NK-92 (cell line): ENCODE measurements around the gene WDR44.
"Not testable (repeated sequence)": the region's sequence is repeated elsewhere in the genome, so short reads cannot be mapped to it uniquely, and the experiment has no call there.

Experiments
- DNase-seq: peaks from one replicate; lab custom pipeline; 2025; ENCODE audit not compliant: unreplicated experiment; lab: John Stamatoyannopoulos, UW

Gene WDR44

DNA sequence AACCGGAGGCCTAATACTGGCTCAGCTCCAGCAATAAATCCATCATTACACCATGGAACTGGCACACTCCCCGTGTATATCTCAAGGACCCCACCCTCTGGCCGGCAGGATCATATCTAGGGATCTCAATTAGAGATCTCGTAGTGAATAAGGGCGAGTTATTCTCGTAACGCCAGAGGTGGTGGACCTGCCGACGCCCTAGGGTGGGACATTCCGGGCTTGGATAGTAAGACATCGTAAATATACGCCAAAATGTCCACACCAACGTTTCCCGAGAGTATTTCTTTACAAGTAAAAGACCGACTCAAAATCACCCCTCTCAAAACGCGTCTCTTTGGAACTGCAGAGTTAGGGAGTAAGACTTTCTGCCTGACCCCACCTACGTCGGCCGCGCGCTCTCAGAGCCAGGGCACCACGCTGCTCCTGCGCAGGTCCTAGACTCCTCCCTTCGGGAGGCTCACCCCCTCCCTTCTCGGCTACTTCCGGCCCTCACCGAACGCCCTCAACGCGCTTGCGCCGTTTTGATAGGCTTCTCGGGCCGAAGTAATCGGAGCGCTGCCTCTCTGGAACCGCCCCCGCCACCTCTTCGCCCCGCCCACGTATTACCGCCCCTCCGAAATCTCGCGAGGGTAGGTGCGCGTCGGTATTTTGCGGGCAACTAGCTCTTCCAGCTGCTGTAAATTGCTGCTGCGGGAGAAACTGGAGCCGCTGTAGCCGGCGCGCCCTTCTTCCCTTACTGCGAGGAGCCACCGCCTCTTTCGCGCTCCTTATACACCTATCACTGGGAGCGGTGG is at the start of gene WDR44:
TSS of gene WDR44 (plus strand) at position 643 of the 794 bp plus-strand sequence. CDS start 398 bp downstream, outside the sequence.
- DNase-seq = peak; percentile 57

DNA sequence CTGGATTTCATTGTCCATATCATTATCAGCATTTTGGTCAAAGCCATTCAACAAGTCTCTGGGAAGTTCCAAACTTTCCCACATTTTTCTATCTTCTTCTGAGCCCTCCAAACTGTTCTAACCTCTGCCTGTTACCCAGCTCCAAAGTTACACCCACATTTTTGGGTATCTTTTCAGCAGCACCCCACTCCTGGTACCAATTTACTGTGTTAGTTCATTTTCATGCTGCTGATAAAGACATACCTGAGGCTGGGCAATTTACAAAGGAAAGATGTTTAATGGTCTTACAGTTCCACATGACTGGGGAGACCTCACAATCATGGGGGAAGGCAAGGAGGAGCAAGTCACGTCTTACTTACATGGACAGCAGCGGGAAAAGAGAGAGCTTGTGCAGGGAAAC is 40.1 kb upstream of the WDR44 start:
- not testable (repeated sequence) for DNase-seq

GRCh38 chrX:118315529-118315928 is 30.4 kb upstream of the WDR44 start:
- no peak for DNase-seq

DNA sequence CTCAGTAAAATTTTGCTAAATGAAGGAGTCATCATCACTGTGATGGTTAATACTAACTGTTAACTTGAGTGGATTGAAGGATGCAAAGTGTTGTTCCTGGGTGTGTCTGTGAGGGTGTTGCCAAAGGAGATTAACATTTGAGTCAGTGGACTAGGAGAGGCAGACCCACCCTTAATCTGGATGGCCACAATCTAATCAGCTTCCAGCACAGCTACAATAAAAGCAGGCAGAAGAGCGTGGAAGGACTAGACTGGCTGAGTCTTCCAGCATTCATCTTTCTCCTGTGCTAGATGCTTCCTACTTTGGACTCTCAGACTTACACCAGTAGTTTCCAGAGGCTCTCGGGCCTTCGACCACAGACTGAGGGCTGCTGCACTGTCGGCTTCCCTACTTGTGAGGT is 21.3 kb upstream of the WDR44 start:
- DNase-seq = no peak

GRCh38 chrX:118325453-118325852 is 20.5 kb upstream of the WDR44 start:
- DNase-seq = no peak

- DNase-seq = no peak
Measured at GRCh38 chrX:118329175-118329574, 16.7 kb upstream of the WDR44 start.

GRCh38 chrX:118337687-118338086 is 8.2 kb upstream of the WDR44 start:
- no peak for DNase-seq

DNA sequence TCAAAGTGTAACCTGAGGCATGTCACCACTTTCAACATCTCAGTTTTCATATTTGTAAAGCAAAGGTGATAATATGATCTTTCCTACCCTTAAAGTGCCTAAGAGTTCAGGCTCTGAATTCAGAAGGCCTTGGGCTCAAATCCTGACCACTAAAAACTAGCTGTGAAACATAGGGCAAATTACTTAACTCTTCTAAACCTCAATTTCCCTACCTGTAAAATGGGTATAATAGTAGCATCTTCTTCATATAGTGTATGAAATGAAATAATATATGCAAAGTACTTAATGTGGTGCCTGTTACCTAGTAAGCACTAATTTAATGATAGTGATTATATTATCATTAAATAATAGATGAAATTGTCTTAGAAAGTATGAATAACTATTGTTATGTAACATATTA is 7.0 kb upstream of the WDR44 start:
- DNase-seq = no peak

- DNase-seq = no peak
Measured at GRCh38 chrX:118345045-118345463, 852 bp upstream of the WDR44 start.

DNA sequence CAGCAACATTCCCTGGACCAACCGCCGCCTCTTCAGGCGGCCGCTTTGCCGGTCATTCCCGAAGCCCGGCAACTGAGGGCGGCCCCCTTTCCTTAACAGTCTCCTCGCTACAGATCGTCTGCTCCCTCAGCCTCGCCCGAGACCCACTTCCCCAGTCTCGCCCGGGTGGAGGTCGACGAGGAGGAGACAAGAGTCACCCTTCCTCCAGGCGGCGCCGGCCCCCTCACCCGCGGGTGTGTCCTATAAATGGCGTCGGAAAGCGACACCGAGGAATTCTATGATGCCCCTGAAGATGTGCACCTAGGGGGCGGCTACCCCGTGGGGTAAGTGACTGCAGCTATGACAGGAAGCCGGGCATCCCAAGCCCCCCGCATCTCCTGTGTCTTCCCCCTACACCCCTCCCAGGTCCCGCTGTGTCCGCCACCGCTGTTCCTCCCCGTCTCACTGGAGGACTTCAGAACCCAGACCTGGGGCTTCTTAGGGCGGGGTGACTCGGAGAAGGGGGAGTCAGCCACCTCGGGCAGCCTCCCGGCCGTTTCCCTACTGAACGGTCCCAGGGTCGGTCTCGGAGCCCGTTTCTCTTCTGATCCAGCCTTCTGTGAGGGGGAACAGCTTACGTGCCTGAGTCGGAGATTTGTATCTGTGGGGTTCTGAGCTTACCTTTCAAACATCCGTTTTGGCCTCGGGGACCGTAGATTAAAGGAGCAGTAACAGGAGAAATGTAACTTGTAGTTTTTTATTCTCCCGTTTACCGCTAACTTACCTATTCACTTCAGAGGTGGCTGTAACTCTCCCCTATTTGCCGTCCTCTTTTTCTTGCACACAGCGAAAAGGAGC is 570 bp downstream of the WDR44 start:
- DNase-seq = no peak

GRCh38 chrX:118347131-118347530 is 1.2 kb downstream of the WDR44 start:
- DNase-seq = no peak

DNA sequence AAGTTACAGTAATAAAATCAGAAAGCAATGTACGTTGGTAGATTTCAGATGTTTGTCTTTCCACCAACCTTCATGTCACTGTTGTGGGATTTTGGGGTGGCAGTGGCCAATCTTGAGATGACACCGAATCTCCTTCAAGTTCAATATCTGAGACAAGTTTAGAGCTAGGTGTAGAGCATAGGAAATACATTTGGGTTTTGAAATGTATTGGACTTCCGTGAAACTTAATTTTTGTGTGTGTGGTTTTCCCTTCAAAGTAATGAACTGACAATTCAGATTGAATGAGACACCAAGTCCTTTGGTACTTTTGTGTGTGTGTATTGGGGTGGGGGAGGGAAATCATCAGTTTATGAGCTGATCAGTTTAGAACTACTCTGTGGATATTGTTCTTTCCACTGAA is 1.8 kb downstream of the WDR44 start:
- no peak for DNase-seq

- DNase-seq = no peak
Measured at GRCh38 chrX:118348186-118348810, 2.4 kb downstream of the WDR44 start.

DNA sequence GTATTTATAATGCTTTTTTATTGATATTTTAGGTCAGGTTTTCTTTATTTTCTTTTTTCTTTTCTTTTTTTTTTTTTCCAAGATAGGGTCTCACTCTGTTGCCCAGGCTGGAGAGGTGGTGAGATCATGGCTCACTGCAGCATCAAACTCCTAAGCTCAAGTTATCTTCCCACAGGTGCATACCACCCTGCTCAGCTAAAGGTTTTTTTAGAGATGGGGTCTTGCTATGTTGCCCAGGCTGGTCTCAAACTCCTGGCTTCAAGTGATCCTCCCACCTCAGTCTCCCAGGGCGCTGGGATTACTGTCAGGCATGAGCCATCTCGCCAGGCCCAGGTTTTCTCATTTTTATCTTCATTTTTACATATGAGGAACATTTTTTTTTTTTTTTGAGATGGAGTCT is 3.3 kb downstream of the WDR44 start:
- no peak for DNase-seq

GRCh38 chrX:118350221-118350620 is 4.3 kb downstream of the WDR44 start:
- DNase-seq = no peak

GRCh38 chrX:118350706-118351105 is 4.8 kb downstream of the WDR44 start:
- no peak for DNase-seq

- no peak for DNase-seq
Measured at GRCh38 chrX:118352566-118352965, 6.7 kb downstream of the WDR44 start.

DNA sequence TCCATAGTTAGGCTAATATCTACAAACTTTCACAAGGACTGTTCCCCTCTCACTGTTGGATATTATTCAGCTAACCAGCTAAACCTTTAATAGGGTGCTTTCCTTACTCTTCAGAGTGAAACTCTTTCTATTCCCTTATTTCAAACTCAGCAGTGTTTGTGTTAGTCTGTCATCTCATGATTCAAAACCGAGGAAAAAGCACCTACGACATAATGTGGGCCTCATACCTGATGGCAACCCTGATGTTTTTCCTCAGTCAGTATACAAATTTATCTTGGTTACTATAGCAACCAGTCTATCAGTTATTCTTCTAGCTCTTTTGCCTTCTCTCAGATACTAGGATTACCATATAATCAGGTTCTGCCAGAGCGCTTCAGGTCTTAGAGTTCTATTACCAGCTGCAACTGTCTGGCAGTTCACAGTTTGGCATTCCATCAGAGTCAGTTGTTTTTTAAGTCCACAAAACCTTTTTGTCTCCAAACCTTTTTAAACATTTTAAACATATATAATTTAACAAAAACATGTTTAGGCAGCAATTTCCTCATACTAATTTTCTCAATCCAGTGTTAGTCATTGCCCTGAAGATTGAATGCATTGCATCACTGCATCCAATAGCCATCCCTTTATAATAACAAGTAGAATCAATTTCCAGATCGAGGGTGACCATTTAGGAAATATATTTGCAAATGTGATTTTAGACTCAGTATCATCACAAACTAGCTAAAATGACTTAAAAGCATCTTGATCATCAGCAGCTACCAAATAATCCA is 7.4 kb downstream of the WDR44 start:
- no peak for DNase-seq

DNA sequence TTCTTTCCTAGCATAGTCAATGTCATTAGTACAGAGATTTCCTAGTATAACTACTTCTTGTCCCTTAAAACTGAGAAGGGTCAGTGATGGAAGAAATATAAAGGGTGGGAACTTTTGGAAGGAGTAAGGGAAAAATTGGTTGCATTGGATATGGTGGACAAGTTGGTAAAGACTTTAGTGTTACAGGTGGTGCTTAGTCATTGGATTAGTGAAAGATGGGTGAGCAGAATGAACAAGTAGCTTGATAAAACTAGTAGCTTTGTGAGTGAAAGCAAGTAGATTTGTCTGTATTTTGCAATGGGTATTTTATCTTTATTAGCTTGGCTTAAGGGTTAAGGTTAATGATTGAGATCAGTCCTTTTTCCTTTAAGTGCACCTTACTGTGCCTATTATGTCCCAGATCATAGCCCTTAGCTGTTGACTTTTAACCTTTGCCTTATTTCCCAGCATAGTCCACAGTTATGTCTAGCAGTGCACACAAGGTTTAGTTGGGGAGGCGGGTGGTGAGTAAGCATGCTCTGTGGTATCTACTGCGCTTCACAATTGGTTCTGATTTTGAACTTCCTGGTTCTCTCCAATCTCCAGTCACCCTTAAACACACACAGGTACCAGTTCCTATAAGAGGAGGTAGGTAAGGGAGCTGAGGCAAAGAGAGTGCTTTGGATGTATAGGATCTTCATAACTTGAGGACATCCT is 9.5 kb downstream of the WDR44 start:
- no peak for DNase-seq

DNA sequence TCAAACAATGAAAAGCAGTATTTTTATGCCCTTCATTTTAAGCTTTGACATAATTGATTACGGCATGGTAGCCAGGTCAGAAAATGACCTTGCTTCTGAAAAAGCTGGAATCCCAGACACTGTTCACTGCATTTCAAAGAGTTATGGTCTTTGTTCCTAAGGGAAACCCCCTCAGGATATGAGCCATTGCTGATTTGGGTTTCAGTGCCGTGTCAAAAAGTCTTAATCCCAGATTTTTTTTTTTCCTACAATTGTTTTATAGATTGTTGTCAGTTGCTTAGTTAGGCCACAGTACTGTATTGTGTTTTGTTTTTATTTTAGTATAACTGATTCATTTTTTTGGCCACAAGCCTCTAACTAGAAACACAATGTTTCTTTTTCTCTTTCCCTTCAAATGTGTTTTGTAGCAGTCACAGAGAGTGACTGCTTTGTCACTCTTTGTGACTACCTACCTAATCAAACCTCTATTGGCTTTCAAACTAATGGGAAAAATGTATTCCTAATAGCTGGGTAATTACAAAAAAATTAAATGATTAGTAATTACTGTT is 10.3 kb downstream of the WDR44 start:
- no peak for DNase-seq
